Right atrium auricular region (tissue), 2 donors: ENCODE measurements around the gene NTRK1. TPM values are rescaled to one million over a fixed set of nuclear protein-coding genes. Genes with fewer than 3 reads are reported as not detected.

Experiments
- DNase-seq: peaks from one replicate; pipeline ENCODE4 v3.0.0-alpha.2; 2019; ENCODE audit warnings: low spot score
- H3K27ac ChIP-seq, 2 donors: fragments of 200-600 bp; sonication (generic); 1 replicate in 1 of 2; 2 replicates in 1 of 2; pipeline ENCODE4 v1.5.1; 2016 to 2019
- H3K27me3 ChIP-seq, 2 donors: fragments of 200-600 bp; sonication (generic); one replicate each; pipeline versions ENCODE4 v1.5.1 to v1.6.0; 2017 to 2019
- H3K36me3 ChIP-seq: fragments of 200-600 bp; sonication (generic); one replicate; pipeline ENCODE4 v1.5.1; 2016
- H3K4me1 ChIP-seq, 2 donors: fragments of 200-600 bp; sonication (generic); one replicate each; pipeline versions ENCODE4 v1.5.1 to v1.6.0; 2017 to 2019
- H3K4me3 ChIP-seq, 2 donors: fragments of 200-600 bp; sonication (generic); 1 replicate in 1 of 2; 2 replicates in 1 of 2; pipeline ENCODE4 v1.5.1; 2017 to 2019; ENCODE audit warnings: mild to moderate bottlenecking in 1 of 2, moderate library complexity in 1 of 2
- H3K9me3 ChIP-seq, 2 donors: fragments of 200-600 bp; sonication (generic); one replicate each; pipeline ENCODE4 v1.5.1; 2019
- total RNA-seq, 2 donors: library from RNA; depleted of rRNA; stranded (reverse); fragments of >200 nt; gene quantifications; one replicate each; pipeline ENCODE4 v1.1.0, GENCODE V29; 2016
- TF ChIP-seq, protein P1 (sequence below), 2 donors: fragments of 200-600 bp; sonication (generic); IDR thresholded peaks; one replicate each; pipeline ENCODE4 v1.5.1; 2019; ENCODE audit warnings: antibody characterized with exemption in 2 of 2

The NTRK1 gene
- total RNA-seq, 2 donors from 2014 or later, result 0.43 to 1.7 TPM

DNA sequence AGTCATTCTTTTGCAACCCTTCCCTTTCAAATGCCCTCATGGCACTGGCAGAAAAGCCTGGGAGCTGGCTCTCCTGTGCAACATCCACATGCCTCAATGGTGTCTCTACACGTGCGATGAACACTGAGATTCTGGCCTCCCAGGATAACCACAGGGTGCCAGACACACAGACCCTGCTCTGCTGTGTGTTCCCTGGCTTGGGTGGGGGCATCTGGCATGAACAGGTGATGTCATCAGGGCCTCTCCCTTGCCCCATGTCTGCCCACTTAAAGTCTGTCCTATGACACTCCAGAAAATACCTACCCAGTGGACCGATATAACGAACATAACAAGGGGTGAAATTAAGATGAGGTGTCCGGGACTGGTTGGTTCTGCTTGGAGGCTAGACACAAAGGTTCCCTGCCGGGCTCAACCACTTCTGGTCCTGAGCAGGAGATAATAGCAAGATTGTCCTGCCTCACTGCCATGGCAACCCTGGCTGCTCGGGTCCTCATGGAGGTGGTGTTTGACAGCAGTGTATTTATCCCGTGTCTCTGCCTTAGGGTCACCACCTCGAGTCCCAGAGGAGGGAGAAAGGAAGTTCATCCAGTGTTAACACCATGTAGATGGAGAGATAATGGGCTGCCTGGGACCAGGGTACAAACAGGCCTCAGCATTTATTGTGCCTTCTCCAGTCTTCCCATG, 21.1 kb upstream of the NTRK1 start:
- no peak for DNase-seq
- TF ChIP-seq, protein P1, sequence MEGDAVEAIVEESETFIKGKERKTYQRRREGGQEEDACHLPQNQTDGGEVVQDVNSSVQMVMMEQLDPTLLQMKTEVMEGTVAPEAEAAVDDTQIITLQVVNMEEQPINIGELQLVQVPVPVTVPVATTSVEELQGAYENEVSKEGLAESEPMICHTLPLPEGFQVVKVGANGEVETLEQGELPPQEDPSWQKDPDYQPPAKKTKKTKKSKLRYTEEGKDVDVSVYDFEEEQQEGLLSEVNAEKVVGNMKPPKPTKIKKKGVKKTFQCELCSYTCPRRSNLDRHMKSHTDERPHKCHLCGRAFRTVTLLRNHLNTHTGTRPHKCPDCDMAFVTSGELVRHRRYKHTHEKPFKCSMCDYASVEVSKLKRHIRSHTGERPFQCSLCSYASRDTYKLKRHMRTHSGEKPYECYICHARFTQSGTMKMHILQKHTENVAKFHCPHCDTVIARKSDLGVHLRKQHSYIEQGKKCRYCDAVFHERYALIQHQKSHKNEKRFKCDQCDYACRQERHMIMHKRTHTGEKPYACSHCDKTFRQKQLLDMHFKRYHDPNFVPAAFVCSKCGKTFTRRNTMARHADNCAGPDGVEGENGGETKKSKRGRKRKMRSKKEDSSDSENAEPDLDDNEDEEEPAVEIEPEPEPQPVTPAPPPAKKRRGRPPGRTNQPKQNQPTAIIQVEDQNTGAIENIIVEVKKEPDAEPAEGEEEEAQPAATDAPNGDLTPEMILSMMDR (IDR thresholded peaks at IDR 0.05), result no peak
- no peaks in the 10 kb centered on the region for H3K9me3 ChIP-seq
- H3K36me3 ChIP-seq, result no peaks in the 10 kb centered on the region
- H3K27me3 ChIP-seq, result peaks cover 0 to 5% of the 10 kb centered on the region in 2 donors
- H3K4me3 ChIP-seq, result no peak overlapping the region
- no peak overlapping the region for H3K27ac ChIP-seq
- H3K4me1 ChIP-seq, result peaks cover 0 to 4% of the 10 kb centered on the region in 2 donors

DNA sequence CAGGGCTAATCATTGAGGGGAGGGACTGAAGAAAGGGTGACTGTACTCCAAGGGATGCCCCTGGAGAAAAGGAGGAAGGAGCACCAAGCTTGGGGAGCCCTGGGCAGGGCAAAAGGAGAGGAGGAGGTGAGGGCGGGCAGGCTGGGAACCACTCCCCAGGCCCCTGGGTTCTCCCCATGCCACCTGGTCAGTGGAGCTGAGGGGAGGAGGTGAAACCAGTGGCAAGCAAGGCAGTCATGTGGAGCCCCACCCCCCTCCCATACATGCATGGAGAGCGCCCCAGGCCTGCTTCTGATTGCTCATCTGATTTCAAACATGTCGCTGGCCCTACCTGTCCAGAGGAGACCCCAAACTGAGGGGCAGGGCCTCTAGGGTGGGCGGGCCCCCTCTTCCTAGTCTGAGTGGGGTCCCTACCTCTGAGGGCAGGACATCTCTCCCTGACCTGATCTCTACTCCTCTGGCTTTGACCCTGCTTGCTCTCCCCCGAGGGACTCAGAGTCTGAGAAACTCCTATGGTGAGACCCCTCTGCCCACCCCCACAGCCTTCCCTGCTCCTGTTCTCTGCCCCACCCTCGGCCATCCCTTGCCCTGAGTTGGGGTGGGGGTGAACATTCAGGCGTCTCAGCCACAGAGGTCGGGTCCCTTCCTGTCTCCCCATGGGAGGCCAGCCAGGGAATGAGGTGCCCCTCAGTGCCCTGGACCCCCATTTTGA, 20.3 kb upstream of the NTRK1 start:
- no peak for DNase-seq
- peaks cover 0 to 5% of the 10 kb centered on the region in 2 donors for H3K27me3 ChIP-seq
- no peaks in the 10 kb centered on the region for H3K36me3 ChIP-seq
- no peaks in the 10 kb centered on the region for H3K9me3 ChIP-seq
- no peak overlapping the region for H3K4me3 ChIP-seq
- H3K27ac ChIP-seq, result no peak overlapping the region
- TF ChIP-seq, protein P1 (IDR thresholded peaks at IDR 0.05), result no peak
- peaks cover 0 to 11% of the 10 kb centered on the region in 2 donors for H3K4me1 ChIP-seq

DNA sequence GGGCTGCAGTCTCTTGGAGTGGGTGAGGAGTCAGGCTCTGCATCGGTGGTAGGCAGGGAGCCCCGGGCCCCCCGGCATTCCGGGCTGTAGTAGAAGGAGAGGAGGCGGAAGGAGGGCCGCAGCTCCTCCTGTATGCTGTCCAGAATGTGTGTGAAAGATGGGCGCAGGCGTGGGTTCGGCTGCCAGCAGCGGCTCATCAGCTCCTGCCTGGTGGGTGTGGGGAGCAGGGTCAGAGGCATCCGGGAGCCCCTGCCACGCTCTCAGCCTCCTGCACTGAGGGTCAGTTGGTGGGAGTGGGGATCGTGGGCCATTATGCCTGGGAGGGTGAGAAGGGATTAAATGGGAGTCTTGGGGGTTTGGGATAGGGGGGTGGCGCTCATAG, 19.8 kb upstream of the NTRK1 start:
- no peak for DNase-seq
- H3K4me1 ChIP-seq, result peaks cover 0 to 14% of the 10 kb centered on the region in 2 donors
- H3K9me3 ChIP-seq, result no peaks in the 10 kb centered on the region
- no peaks in the 10 kb centered on the region for H3K36me3 ChIP-seq
- no peak overlapping the region for H3K4me3 ChIP-seq
- H3K27me3 ChIP-seq, result peaks cover 0 to 10% of the 10 kb centered on the region in 2 donors
- TF ChIP-seq, protein P1 (IDR thresholded peaks at IDR 0.05), result no peak
- no peak overlapping the region for H3K27ac ChIP-seq

DNA sequence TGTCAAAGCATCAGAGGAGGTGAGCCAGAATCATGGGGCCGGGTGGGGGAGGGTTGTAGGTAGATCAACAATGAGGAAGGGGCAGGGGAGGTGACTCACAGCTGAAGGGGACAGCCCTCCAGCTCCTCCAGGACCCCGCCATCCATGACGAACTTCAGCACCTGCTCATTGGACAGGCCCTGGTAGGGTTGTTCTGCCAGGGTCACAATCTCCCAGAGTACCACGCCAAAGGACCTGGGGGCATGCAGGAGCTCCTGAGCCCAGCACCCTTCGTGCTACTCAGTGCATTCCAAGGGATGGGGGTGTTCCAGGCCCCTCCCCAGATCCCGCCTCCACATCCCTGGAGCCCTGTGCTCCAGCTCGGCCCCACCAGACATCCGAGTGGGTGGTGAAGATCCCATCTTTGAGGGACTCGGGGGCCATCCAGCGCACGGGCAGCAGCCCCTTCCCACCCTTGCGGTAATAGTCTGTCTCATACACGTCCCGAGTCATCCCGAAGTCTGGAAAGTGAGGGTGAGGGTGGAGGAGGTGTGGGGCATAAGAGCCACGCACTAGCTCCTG, 19.3 kb upstream of the NTRK1 start:
- Histone ChIP-seq H3K36me3 (no peaks in the 10 kb centered on the region), H3K27me3 (peaks cover 0 to 10% of the 10 kb centered on the region in 2 donors)
- TF ChIP-seq, protein P1 (IDR thresholded peaks at IDR 0.05), result no peak

DNA sequence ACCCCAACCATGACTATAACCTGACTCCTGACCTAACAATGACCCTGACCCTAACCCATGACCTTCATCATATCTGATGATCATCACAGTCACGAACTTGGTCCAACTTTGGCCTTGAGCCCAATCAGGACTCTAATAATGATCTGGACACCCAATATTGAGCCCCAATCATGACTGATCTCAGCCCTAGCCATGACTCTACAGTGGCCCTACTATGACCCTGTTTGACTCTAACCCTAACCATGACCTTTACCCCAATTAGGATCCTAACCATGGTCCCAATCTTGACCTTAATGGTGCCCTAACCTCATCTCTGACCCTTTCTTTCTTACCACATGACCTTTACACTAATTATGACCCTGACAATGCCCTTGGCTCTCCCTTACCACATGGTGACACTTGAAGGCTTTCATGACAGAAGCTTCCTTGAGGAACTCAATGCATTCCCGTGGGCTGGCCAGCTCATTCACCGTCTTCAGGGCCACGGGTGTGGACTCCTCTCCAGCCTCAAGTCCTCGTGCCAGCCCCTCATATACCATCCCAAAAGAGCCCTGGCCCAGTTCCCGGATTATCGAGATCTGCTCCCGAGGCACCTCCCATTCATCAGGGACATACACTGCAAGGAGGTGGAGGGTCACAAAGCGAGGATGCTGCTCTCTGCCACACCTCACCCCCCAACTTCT, 17.9 kb upstream of the NTRK1 start:
- TF ChIP-seq, protein P1 (IDR thresholded peaks at IDR 0.05), result no peak
- H3K27me3 ChIP-seq, result peaks cover 0 to 10% of the 10 kb centered on the region in 2 donors
- no peak overlapping the region for H3K27ac ChIP-seq
- no peaks in the 10 kb centered on the region for H3K9me3 ChIP-seq
- H3K36me3 ChIP-seq, result no peaks in the 10 kb centered on the region
- H3K4me3 ChIP-seq, result no peak overlapping the region
- DNase-seq, result no peak
- H3K4me1 ChIP-seq, result peaks cover 0 to 14% of the 10 kb centered on the region in 2 donors

More for the DNA sequence above, 19.3 kb upstream of the NTRK1 start:
- Histone ChIP-seq H3K4me3 (no peak overlapping the region), H3K4me1 (peaks cover 0 to 14% of the 10 kb centered on the region in 2 donors), H3K9me3 (no peaks in the 10 kb centered on the region), H3K27ac (no peak overlapping the region)
- DNase-seq, result no peak
